GM23338 (cell line): ENCODE data around the gene CRMP1.

ENCODE experiments used
- CREB1 ChIP-seq: fragments of 250-450 bp; sonication (Bioruptor Pico); IDR thresholded peaks from 2 replicates; pipeline ENCODE4 v1.5.0; 2020; ENCODE audit warnings: low read depth, mild to moderate bottlenecking, moderate library complexity
- CTCF ChIP-seq, 2 experiments: fragments of 200-600 bp in 1 of 2; sonication (generic) in 1 of 2; conservative IDR thresholded peaks; 2 replicates each; pipeline versions ENCODE4 v1.5.1 to v1.6.1; 2016 to 2017; ENCODE audit warnings: antibody characterized with exemption in 2 of 2, low read depth in 2 of 2, mild to moderate bottlenecking in 2 of 2, moderate library complexity in 1 of 2
- EZH2 ChIP-seq: fragments of 200-600 bp; sonication (generic); IDR thresholded peaks from one replicate; pipeline ENCODE4 v1.8.0; 2017; ENCODE audit warnings: antibody characterized with exemption, mild to moderate bottlenecking, low read depth; ENCODE audit not compliant: unreplicated experiment
- EZH2phosphoT487 ChIP-seq: fragments of 200-600 bp; sonication (generic); IDR thresholded peaks from one replicate; pipeline ENCODE4 v1.8.1; 2018; ENCODE audit warnings: antibody characterized with exemption; ENCODE audit not compliant: unreplicated experiment
- POLR2AphosphoS5 ChIP-seq: IDR thresholded peaks from 2 replicates; pipeline ENCODE4 v1.6.1; 2016; ENCODE audit warnings: antibody characterized with exemption, low read depth
- ZNF462 ChIP-seq: fragments of 250-450 bp; sonication (Bioruptor Pico); IDR thresholded peaks from 2 replicates; pipeline ENCODE4 v1.5.0; 2020; ENCODE audit warnings: mild to moderate bottlenecking, moderate library complexity

- TF ChIP-seq EZH2phosphoT487 (no peak), CTCF (conservative IDR thresholded peaks at IDR 0.05; ENCODE audit: low read depth in 2 of 2) (no peak), POLR2AphosphoS5 (no peak), EZH2 (no peak), CREB1 (CRISPR knock-in tag) (no peak), ZNF462 (CRISPR knock-in tag) (no peak)
These were observed 105.6 kb downstream of the CRMP1 start for GRCh38 chr4:5787311-5787710.
